ENCODE data around the gene OR4D2. TPM values are rescaled to one million over a fixed set of nuclear protein-coding genes. Genes with fewer than 3 reads are reported as not detected.
A peak's percentile ranks its signal among the peaks of the same experiment; 100 is the strongest.

The OR4D2 gene
- total RNA-seq, 1 donor from 2014 or later: not detected

- H3K36me3 Mint-ChIP-seq (ENCODE audit: low read depth): peaks cover 2% of the 10 kb centered on the region
- H3K27ac Mint-ChIP-seq: no peak overlapping the region
- intact Hi-C loops (cut with micrococcal nuclease): no loop called here
- DNase-seq (ENCODE audit: low spot score): no peak
- H3K4me3 Mint-ChIP-seq: no peak overlapping the region
- H3K27me3 Mint-ChIP-seq (ENCODE audit: insufficient read depth): peaks cover 24% of the 10 kb centered on the region
- peaks cover 12% of the 10 kb centered on the region for H3K9me3 Mint-ChIP-seq
- H3K4me1 Mint-ChIP-seq (ENCODE audit: low read depth): peaks cover 34% of the 10 kb centered on the region
Measured at GRCh38 chr17:58150394-58150793, 16.4 kb upstream of the OR4D2 start.

- Mint-ChIP-seq H3K27ac (peak overlapping the region; percentile 65), H3K36me3 (ENCODE audit: low read depth) (no peaks in the 10 kb centered on the region), H3K27me3 (ENCODE audit: insufficient read depth) (peaks cover 21% of the 10 kb centered on the region), H3K4me1 (ENCODE audit: low read depth) (peaks cover 54% of the 10 kb centered on the region), H3K9me3 (no peaks in the 10 kb centered on the region), H3K4me3 (peak overlapping the region; percentile 19)
- intact Hi-C loops (cut with micrococcal nuclease): loop anchor here (1.0 kb wide), 1 partner anchor 191 kb away; no protein-coding TSS in a partner anchor
- peak; percentile 65 for DNase-seq (ENCODE audit: low spot score)
Measured at GRCh38 chr17:58153046-58153445, 13.7 kb upstream of the OR4D2 start.

GRCh38 chr17:58153671-58154070 is 13.1 kb upstream of the OR4D2 start:
- Mint-ChIP-seq H3K4me1 (ENCODE audit: low read depth) (peaks cover 54% of the 10 kb centered on the region), H3K36me3 (ENCODE audit: low read depth) (no peaks in the 10 kb centered on the region), H3K27ac (peak overlapping the region; percentile 57), H3K4me3 (no peak overlapping the region), H3K9me3 (no peaks in the 10 kb centered on the region), H3K27me3 (ENCODE audit: insufficient read depth) (peaks cover 16% of the 10 kb centered on the region)
- intact Hi-C loops (cut with micrococcal nuclease): loop anchor here (1.0 kb wide), 1 partner anchor 191 kb away; no protein-coding TSS in a partner anchor
- DNase-seq (ENCODE audit: low spot score): no peak

GRCh38 chr17:58156839-58157803 is 9.7 kb upstream of the OR4D2 start:
- peaks cover 15% of the 10 kb centered on the region for H3K27me3 Mint-ChIP-seq (ENCODE audit: insufficient read depth)
- H3K4me3 Mint-ChIP-seq: peak overlapping the region; percentile 83
- intact Hi-C loops (cut with micrococcal nuclease): loop anchor here (5.0 kb wide), 1 partner anchor 150 kb away; the partner anchor contains the start of gene SRSF1
- DNase-seq (ENCODE audit: low spot score): peak; percentile 43
- H3K9me3 Mint-ChIP-seq: no peaks in the 10 kb centered on the region
- H3K4me1 Mint-ChIP-seq (ENCODE audit: low read depth): peaks cover 49% of the 10 kb centered on the region
- H3K36me3 Mint-ChIP-seq (ENCODE audit: low read depth): no peaks in the 10 kb centered on the region
- H3K27ac Mint-ChIP-seq: peak overlapping the region; percentile 79

GRCh38 chr17:58158181-58158580 is 8.6 kb upstream of the OR4D2 start:
- no peak overlapping the region for H3K27ac Mint-ChIP-seq
- peaks cover 38% of the 10 kb centered on the region for H3K4me1 Mint-ChIP-seq (ENCODE audit: low read depth)
- H3K4me3 Mint-ChIP-seq: no peak overlapping the region
- peaks cover 20% of the 10 kb centered on the region for H3K27me3 Mint-ChIP-seq (ENCODE audit: insufficient read depth)
- H3K9me3 Mint-ChIP-seq: no peaks in the 10 kb centered on the region
- intact Hi-C loops (cut with micrococcal nuclease): loop anchor here (5.0 kb wide), 1 partner anchor 151 kb away; the partner anchor contains the start of gene SRSF1
- H3K36me3 Mint-ChIP-seq (ENCODE audit: low read depth): no peaks in the 10 kb centered on the region
- no peak for DNase-seq (ENCODE audit: low spot score)

GRCh38 chr17:58161566-58161965 is 5.2 kb upstream of the OR4D2 start:
- DNase-seq (ENCODE audit: low spot score): no peak
- no peak overlapping the region for H3K27ac Mint-ChIP-seq
- H3K4me1 Mint-ChIP-seq (ENCODE audit: low read depth): peaks cover 14% of the 10 kb centered on the region
- H3K36me3 Mint-ChIP-seq (ENCODE audit: low read depth): no peaks in the 10 kb centered on the region
- H3K27me3 Mint-ChIP-seq (ENCODE audit: insufficient read depth): peaks cover 41% of the 10 kb centered on the region
- no peaks in the 10 kb centered on the region for H3K9me3 Mint-ChIP-seq
- intact Hi-C loops (cut with micrococcal nuclease): no loop called here
- H3K4me3 Mint-ChIP-seq: no peak overlapping the region

- Mint-ChIP-seq H3K4me3 (no peak overlapping the region), H3K9me3 (no peaks in the 10 kb centered on the region), H3K27ac (no peak overlapping the region), H3K27me3 (ENCODE audit: insufficient read depth) (peaks cover 48% of the 10 kb centered on the region), H3K36me3 (ENCODE audit: low read depth) (no peaks in the 10 kb centered on the region), H3K4me1 (ENCODE audit: low read depth) (peaks cover 16% of the 10 kb centered on the region)
- intact Hi-C loops (cut with micrococcal nuclease): no loop called here
- no peak for DNase-seq (ENCODE audit: low spot score)
Measured at GRCh38 chr17:58165981-58166380, 801 bp upstream of the OR4D2 start.

- intact Hi-C loops (cut with micrococcal nuclease): loop anchor here (5.0 to 10.0 kb wide), 2 partner anchors 163 to 276 kb away; partner anchors contain the start of gene SRSF1
- Mint-ChIP-seq H3K36me3 (ENCODE audit: low read depth) (no peaks in the 10 kb centered on the region), H3K27me3 (ENCODE audit: insufficient read depth) (peaks cover 18% of the 10 kb centered on the region), H3K9me3 (no peaks in the 10 kb centered on the region), H3K4me3 (peak overlapping the region; percentile 23), H3K27ac (peak overlapping the region; percentile 32), H3K4me1 (ENCODE audit: low read depth) (peaks cover 33% of the 10 kb centered on the region)
- DNase-seq (ENCODE audit: low spot score): no peak
Measured at GRCh38 chr17:58170622-58171021, 3.8 kb downstream of the OR4D2 start.

- intact Hi-C loops (cut with micrococcal nuclease): loop anchor here (1.0 to 10.0 kb wide), 3 partner anchors 50 to 278 kb away; partner anchors contain the start of gene SRSF1
- Mint-ChIP-seq H3K27ac (no peak overlapping the region), H3K36me3 (ENCODE audit: low read depth) (no peaks in the 10 kb centered on the region), H3K9me3 (no peaks in the 10 kb centered on the region), H3K27me3 (ENCODE audit: insufficient read depth) (peaks cover 6% of the 10 kb centered on the region), H3K4me3 (no peak overlapping the region), H3K4me1 (ENCODE audit: low read depth) (peaks cover 33% of the 10 kb centered on the region)
- DNase-seq (ENCODE audit: low spot score): peak; percentile 38
Measured at GRCh38 chr17:58172369-58173071, 5.7 kb downstream of the OR4D2 start.

GRCh38 chr17:58174871-58175270 is 8.1 kb downstream of the OR4D2 start:
- Mint-ChIP-seq H3K9me3 (no peaks in the 10 kb centered on the region), H3K27ac (no peak overlapping the region), H3K4me1 (ENCODE audit: low read depth) (peaks cover 28% of the 10 kb centered on the region), H3K27me3 (ENCODE audit: insufficient read depth) (no peaks in the 10 kb centered on the region), H3K36me3 (ENCODE audit: low read depth) (no peaks in the 10 kb centered on the region), H3K4me3 (no peak overlapping the region)
- no peak for DNase-seq (ENCODE audit: low spot score)
- intact Hi-C loops (cut with micrococcal nuclease): loop anchor here (5.0 to 10.0 kb wide), 2 partner anchors 168 to 280 kb away; partner anchors contain the start of gene SRSF1

GRCh38 chr17:58176200-58176599 is 9.4 kb downstream of the OR4D2 start:
- H3K4me3 Mint-ChIP-seq: no peak overlapping the region
- no peak for DNase-seq (ENCODE audit: low spot score)
- no peaks in the 10 kb centered on the region for H3K36me3 Mint-ChIP-seq (ENCODE audit: low read depth)
- no peaks in the 10 kb centered on the region for H3K9me3 Mint-ChIP-seq
- H3K27me3 Mint-ChIP-seq (ENCODE audit: insufficient read depth): peaks cover 3% of the 10 kb centered on the region
- no peak overlapping the region for H3K27ac Mint-ChIP-seq
- intact Hi-C loops (cut with micrococcal nuclease): loop anchor here (10.0 kb wide), 1 partner anchor 281 kb away; no protein-coding TSS in a partner anchor
- peaks cover 16% of the 10 kb centered on the region for H3K4me1 Mint-ChIP-seq (ENCODE audit: low read depth)

- Mint-ChIP-seq H3K27ac (no peak overlapping the region), H3K9me3 (no peaks in the 10 kb centered on the region), H3K36me3 (ENCODE audit: low read depth) (no peaks in the 10 kb centered on the region), H3K4me1 (ENCODE audit: low read depth) (peaks cover 5% of the 10 kb centered on the region), H3K27me3 (ENCODE audit: insufficient read depth) (peaks cover 3% of the 10 kb centered on the region), H3K4me3 (no peak overlapping the region)
- intact Hi-C loops (cut with micrococcal nuclease): no loop called here
- no peak for DNase-seq (ENCODE audit: low spot score)
Measured at GRCh38 chr17:58181796-58182195, 15.0 kb downstream of the OR4D2 start.

Measured in activated T-helper 1 cell treated with anti-CD3 and anti-CD28 coated beads, Interleukin-12 subunit alpha, Interleukin-12 subunit beta, Interleukin-2, Interleukin-4 antibody, amounts not matched to agents 30 ng/mL and 10 ng/mL and 1 ng/mL, durations not matched to agents 14 hours and 24 hours and 36 hours (primary cell).